ENCODE data around the gene GCK.

GCK gene

GRCh38 chr7:44224974-44225565, 35.8 kb upstream of the GCK start:
- no peak for TF ChIP-seq TCF4 (CRISPR knock-in tag; IDR thresholded peaks at IDR 0.05; ENCODE audit: borderline replicate concordance)
- no peak for TF ChIP-seq PATZ1 (CRISPR knock-in tag; IDR thresholded peaks at IDR 0.05; ENCODE audit: borderline replicate concordance)
- TF ChIP-seq ZC3H10 (CRISPR knock-in tag; IDR thresholded peaks at IDR 0.05) = no peak
- TF ChIP-seq ESRRG (CRISPR knock-in tag; IDR thresholded peaks at IDR 0.05) = no peak
- TF ChIP-seq POU6F1 (CRISPR knock-in tag; IDR thresholded peaks at IDR 0.05; ENCODE audit: borderline replicate concordance, low read depth) = no peak
- TF ChIP-seq ZFP3 (CRISPR knock-in tag; IDR thresholded peaks at IDR 0.05) = no peak
- TF ChIP-seq SNAI2 (CRISPR knock-in tag; IDR thresholded peaks at IDR 0.05) = no peak
- no peak for TF ChIP-seq TOX (CRISPR knock-in tag; IDR thresholded peaks at IDR 0.05; ENCODE audit: borderline replicate concordance)
- no peak for TF ChIP-seq ZNF565 (CRISPR knock-in tag; conservative IDR thresholded peaks at IDR 0.05; ENCODE audit: low read depth)
- no peak for TF ChIP-seq GLIS3 (CRISPR knock-in tag; IDR thresholded peaks at IDR 0.05)
- TF ChIP-seq PPARA (CRISPR knock-in tag; IDR thresholded peaks at IDR 0.05; ENCODE audit: borderline replicate concordance) = no peak
- no peak for TF ChIP-seq ZFP30 (CRISPR knock-in tag; IDR thresholded peaks at IDR 0.05)
- TF ChIP-seq BACH2 (CRISPR knock-in tag; IDR thresholded peaks at IDR 0.05; ENCODE audit: borderline replicate concordance) = no peak
- TF ChIP-seq CSDC2 (CRISPR knock-in tag; IDR thresholded peaks at IDR 0.05) = no peak
- no peak for TF ChIP-seq ZNF8 (CRISPR knock-in tag; IDR thresholded peaks at IDR 0.05)
- ATAC-seq = no peak

GRCh38 chr7:44224080-44224973, 35.1 kb upstream of the GCK start:
- no peak for ATAC-seq
- no peak for TF ChIP-seq SNAI2 (CRISPR knock-in tag; IDR thresholded peaks at IDR 0.05)
- TF ChIP-seq ZNF565 (CRISPR knock-in tag; conservative IDR thresholded peaks at IDR 0.05; ENCODE audit: low read depth) = no peak
- TF ChIP-seq ZNF70 (CRISPR knock-in tag; IDR thresholded peaks at IDR 0.05) = no peak

- ATAC-seq = no peak
- no peak for TF ChIP-seq PATZ1 (CRISPR knock-in tag; IDR thresholded peaks at IDR 0.05; ENCODE audit: borderline replicate concordance)
- no peak for TF ChIP-seq ESRRG (CRISPR knock-in tag; IDR thresholded peaks at IDR 0.05)
- TF ChIP-seq TSHZ2 (CRISPR knock-in tag; IDR thresholded peaks at IDR 0.05) = no peak
- TF ChIP-seq BACH2 (CRISPR knock-in tag; IDR thresholded peaks at IDR 0.05; ENCODE audit: borderline replicate concordance) = no peak
- TF ChIP-seq SNAI2 (CRISPR knock-in tag; IDR thresholded peaks at IDR 0.05) = no peak
- no peak for TF ChIP-seq CSDC2 (CRISPR knock-in tag; IDR thresholded peaks at IDR 0.05)
- no peak for TF ChIP-seq POU6F1 (CRISPR knock-in tag; IDR thresholded peaks at IDR 0.05; ENCODE audit: borderline replicate concordance, low read depth)
- TF ChIP-seq TOX (CRISPR knock-in tag; IDR thresholded peaks at IDR 0.05; ENCODE audit: borderline replicate concordance) = no peak
- no peak for TF ChIP-seq CREB5 (CRISPR knock-in tag; IDR thresholded peaks at IDR 0.05; ENCODE audit: low read depth)
- no peak for TF ChIP-seq ZNF8 (CRISPR knock-in tag; IDR thresholded peaks at IDR 0.05)
- TF ChIP-seq TCF4 (CRISPR knock-in tag; IDR thresholded peaks at IDR 0.05; ENCODE audit: borderline replicate concordance) = no peak
- TF ChIP-seq CSRNP3 (CRISPR knock-in tag; IDR thresholded peaks at IDR 0.05) = no peak
- TF ChIP-seq ZNF70 (CRISPR knock-in tag; IDR thresholded peaks at IDR 0.05) = no peak
- no peak for TF ChIP-seq RARB (CRISPR knock-in tag; IDR thresholded peaks at IDR 0.05)
- no peak for TF ChIP-seq ZFP3 (CRISPR knock-in tag; IDR thresholded peaks at IDR 0.05)
- no peak for TF ChIP-seq ARNTL (CRISPR knock-in tag; IDR thresholded peaks at IDR 0.05; ENCODE audit: borderline replicate concordance, low read depth)
Observed at GRCh38 chr7:44223362-44224079, 34.3 kb upstream of the GCK start.
